IPS-11a (cell line): Measurements from ENCODE around the gene ACADS.

Experiments used
- H3K4me3 ChIP-seq: one replicate; pipeline ENCODE4 v1.5.1; 2013; ENCODE audit warnings: low read depth, low read length, control low read depth

ACADS gene

GRCh38 chr12:120699553-120699952, 26.1 kb upstream of the ACADS start:
- no peak overlapping the region for H3K4me3 ChIP-seq

- no peak overlapping the region for H3K4me3 ChIP-seq
These were observed 24.7 kb upstream of the ACADS start for GRCh38 chr12:120700886-120701285.

- H3K4me3 ChIP-seq = no peak overlapping the region
These were observed 23.0 kb upstream of the ACADS start for GRCh38 chr12:120702637-120703036.

GRCh38 chr12:120703311-120703942, 22.2 kb upstream of the ACADS start:
- no peak overlapping the region for H3K4me3 ChIP-seq

GRCh38 chr12:120705618-120706017, 20.0 kb upstream of the ACADS start:
- H3K4me3 ChIP-seq = no peak overlapping the region

- no peak overlapping the region for H3K4me3 ChIP-seq
These were observed 19.6 kb upstream of the ACADS start for GRCh38 chr12:120706029-120706428.

GRCh38 chr12:120708651-120709050, 17.0 kb upstream of the ACADS start:
- no peak overlapping the region for H3K4me3 ChIP-seq

GRCh38 chr12:120710031-120710804, 15.4 kb upstream of the ACADS start, which contains the start of gene UNC119B:
Gene UNC119B, plus strand, starts transcription at chr12:120710458. Its CDS starts 17 bp downstream, at chr12:120710475.
- H3K4me3 ChIP-seq = peak within 1 kb of the TSS; percentile 81

- peak overlapping the region; percentile 81 for H3K4me3 ChIP-seq
These were observed 14.8 kb upstream of the ACADS start for GRCh38 chr12:120710805-120711296.

GRCh38 chr12:120711411-120711810, 14.2 kb upstream of the ACADS start:
- peak overlapping the region; percentile 81 for H3K4me3 ChIP-seq

GRCh38 chr12:120712610-120713009, 13.0 kb upstream of the ACADS start:
- no peak overlapping the region for H3K4me3 ChIP-seq

- no peak overlapping the region for H3K4me3 ChIP-seq
These were observed 11.7 kb upstream of the ACADS start for GRCh38 chr12:120713861-120714482.

GRCh38 chr12:120718055-120718454, 7.6 kb upstream of the ACADS start:
- no peak overlapping the region for H3K4me3 ChIP-seq

- H3K4me3 ChIP-seq = no peak overlapping the region
These were observed 6.6 kb upstream of the ACADS start for GRCh38 chr12:120719072-120719471.

- no peak overlapping the region for H3K4me3 ChIP-seq
These were observed 6.0 kb upstream of the ACADS start for GRCh38 chr12:120719496-120720233.

- H3K4me3 ChIP-seq = no peak overlapping the region
These were observed 5.2 kb upstream of the ACADS start for GRCh38 chr12:120720234-120720986.

GRCh38 chr12:120720987-120721801, 4.4 kb upstream of the ACADS start:
- no peak overlapping the region for H3K4me3 ChIP-seq

- no peak overlapping the region for H3K4me3 ChIP-seq
These were observed 3.8 kb upstream of the ACADS start for GRCh38 chr12:120721866-120722265.

- no peak overlapping the region for H3K4me3 ChIP-seq
These were observed 2.8 kb upstream of the ACADS start for GRCh38 chr12:120722784-120723183.

GRCh38 chr12:120724720-120725119, 906 bp upstream of the ACADS start:
- no peak overlapping the region for H3K4me3 ChIP-seq
